ENCODE data around the gene TTC7B. TPM values are rescaled to one million over a fixed set of nuclear protein-coding genes. Genes with fewer than 3 reads are reported as not detected.

Gene TTC7B
- total RNA-seq, 1 donor from 2014 or later, result 40.4 TPM

GRCh38 chr14:90674043-90674670 is 142.1 kb downstream of the TTC7B start:
- no peak for DNase-seq (ENCODE audit: extremely low spot score, unreplicated experiment)
- Mint-ChIP-seq H3K36me3 (peaks cover 28% of the 10 kb centered on the region), H3K4me1 (ENCODE audit: unreplicated experiment) (peaks cover 13% of the 10 kb centered on the region), H3K4me3 (no peak overlapping the region), H3K27me3 (no peaks in the 10 kb centered on the region), H3K27ac (no peak overlapping the region), H3K9me3 (peaks cover 4% of the 10 kb centered on the region)
- no peak for TF ChIP-seq CTCF (conservative IDR thresholded peaks at IDR 0.05)

- Mint-ChIP-seq H3K4me1 (ENCODE audit: unreplicated experiment) (no peaks in the 10 kb centered on the region), H3K27me3 (no peaks in the 10 kb centered on the region), H3K27ac (no peak overlapping the region), H3K9me3 (peaks cover 8% of the 10 kb centered on the region), H3K36me3 (peaks cover 39% of the 10 kb centered on the region), H3K4me3 (no peak overlapping the region)
- DNase-seq (ENCODE audit: extremely low spot score, unreplicated experiment), result no peak
- no peak for TF ChIP-seq CTCF (conservative IDR thresholded peaks at IDR 0.05)
These were observed 144.6 kb downstream of the TTC7B start for GRCh38 chr14:90671382-90672234.

- Mint-ChIP-seq H3K27ac (no peak overlapping the region), H3K4me1 (ENCODE audit: unreplicated experiment) (no peaks in the 10 kb centered on the region), H3K36me3 (peaks cover 31% of the 10 kb centered on the region), H3K27me3 (no peaks in the 10 kb centered on the region), H3K4me3 (no peak overlapping the region), H3K9me3 (peaks cover 8% of the 10 kb centered on the region)
- TF ChIP-seq CTCF (conservative IDR thresholded peaks at IDR 0.05), result no peak
- DNase-seq (ENCODE audit: extremely low spot score, unreplicated experiment), result no peak
These were observed 146.5 kb downstream of the TTC7B start for GRCh38 chr14:90669731-90670130.

- no peak overlapping the region for H3K27ac Mint-ChIP-seq
- no peaks in the 10 kb centered on the region for H3K4me1 Mint-ChIP-seq (ENCODE audit: unreplicated experiment)
- H3K36me3 Mint-ChIP-seq, result peaks cover 20% of the 10 kb centered on the region
- no peak overlapping the region for H3K4me3 Mint-ChIP-seq
- no peak for DNase-seq (ENCODE audit: extremely low spot score, unreplicated experiment)
- no peak for TF ChIP-seq CTCF (conservative IDR thresholded peaks at IDR 0.05)
- peaks cover 8% of the 10 kb centered on the region for H3K9me3 Mint-ChIP-seq
- no peaks in the 10 kb centered on the region for H3K27me3 Mint-ChIP-seq
These were observed 149.7 kb downstream of the TTC7B start for GRCh38 chr14:90666571-90666970.

- peaks cover 5% of the 10 kb centered on the region for H3K4me1 Mint-ChIP-seq (ENCODE audit: unreplicated experiment)
- H3K27ac Mint-ChIP-seq, result no peak overlapping the region
- H3K9me3 Mint-ChIP-seq, result peaks cover 8% of the 10 kb centered on the region
- TF ChIP-seq CTCF (conservative IDR thresholded peaks at IDR 0.05), result no peak
- H3K27me3 Mint-ChIP-seq, result no peaks in the 10 kb centered on the region
- H3K36me3 Mint-ChIP-seq, result peaks cover 20% of the 10 kb centered on the region
- DNase-seq (ENCODE audit: extremely low spot score, unreplicated experiment), result no peak
- no peak overlapping the region for H3K4me3 Mint-ChIP-seq
These were observed 150.8 kb downstream of the TTC7B start for GRCh38 chr14:90665321-90666000.

Data from type B pancreatic cell (in vitro differentiated cells).